Measurements from ENCODE around the gene PRRG3.

- TF ChIP-seq CTCF (IDR thresholded peaks at IDR 0.05), result no peak
- no peak for TF ChIP-seq POLR2A (IDR thresholded peaks at IDR 0.05)
- no peak for TF ChIP-seq EP300 (IDR thresholded peaks at IDR 0.05)
These were observed 47.1 kb downstream of the PRRG3 start for GRCh38 chrX:151742311-151742710.

Data from upper lobe of left lung (tissue), 4 donors.